GM08714 (cell line): Measurements from ENCODE around the gene PEX10.

Source experiments
- H3K4me3 ChIP-seq: fragments of 200-500 bp; sonication (Bioruptor generic); 2 replicates; pipeline ENCODE4 v1.5.1; 2014; ENCODE audit warnings: mild to moderate bottlenecking, low read length, inconsistent platforms
- ZNF274 ChIP-seq: IDR thresholded peaks from 2 replicates; pipeline ENCODE4 v1.6.1; 2012; ENCODE audit warnings: mild to moderate bottlenecking, low read depth, low read length

PEX10 gene

DNA sequence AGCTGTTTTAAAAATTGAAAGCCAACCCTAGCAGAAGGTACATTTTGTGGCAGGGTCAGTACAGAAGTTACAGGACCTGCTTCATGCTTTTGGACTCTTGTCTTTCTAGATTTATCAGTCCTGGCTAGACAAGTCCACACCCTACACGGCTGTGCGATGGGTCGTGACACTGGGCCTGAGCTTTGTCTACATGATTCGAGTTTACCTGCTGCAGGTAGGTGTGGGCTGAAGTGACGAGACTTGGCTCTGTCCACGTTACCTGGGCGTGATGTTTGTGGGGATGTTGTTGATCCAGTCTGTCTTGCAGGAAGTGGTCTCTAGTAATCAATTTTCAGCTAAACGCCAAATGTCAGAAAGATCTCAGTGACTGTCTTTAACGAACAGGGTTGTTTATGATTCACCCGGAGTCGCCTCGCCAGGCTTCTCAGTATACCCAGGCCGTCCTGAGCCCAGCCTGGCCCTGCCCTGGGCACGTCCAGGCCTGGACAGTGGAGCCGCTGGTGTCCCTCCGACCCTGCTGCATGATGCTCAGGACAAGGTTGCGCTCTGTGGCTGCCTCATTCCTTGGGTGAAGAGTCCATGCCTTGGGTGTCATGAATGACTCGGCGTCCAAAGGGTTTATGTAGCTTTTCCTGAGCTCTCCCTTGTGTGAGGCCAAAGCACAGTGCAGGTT is 15.2 kb downstream of the PEX10 start:
- no peak for TF ChIP-seq ZNF274

DNA sequence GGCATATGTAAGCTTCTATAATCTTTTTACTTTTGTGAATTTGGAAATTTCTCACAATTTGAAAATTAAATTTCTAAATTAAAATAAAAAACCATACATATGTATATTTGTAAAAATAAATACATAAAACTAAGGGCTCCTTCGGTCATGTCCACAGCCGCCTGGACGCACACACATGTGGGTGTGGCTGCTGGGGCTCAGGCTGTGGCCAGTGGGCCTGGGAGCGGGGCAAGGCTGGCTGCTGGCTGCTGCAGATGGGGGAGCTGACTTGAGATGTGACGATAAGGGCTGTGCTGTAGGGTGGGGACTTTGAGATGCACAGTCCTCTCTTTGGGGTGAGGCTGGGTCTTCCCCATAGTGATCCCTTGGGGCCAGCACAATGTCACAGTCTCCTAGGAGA is 15.9 kb downstream of the PEX10 start:
- TF ChIP-seq ZNF274, result no peak
- H3K4me3 ChIP-seq, result no peak overlapping the region

More for the DNA sequence above, 15.2 kb downstream of the PEX10 start:
- H3K4me3 ChIP-seq, result no peak overlapping the region

DNA sequence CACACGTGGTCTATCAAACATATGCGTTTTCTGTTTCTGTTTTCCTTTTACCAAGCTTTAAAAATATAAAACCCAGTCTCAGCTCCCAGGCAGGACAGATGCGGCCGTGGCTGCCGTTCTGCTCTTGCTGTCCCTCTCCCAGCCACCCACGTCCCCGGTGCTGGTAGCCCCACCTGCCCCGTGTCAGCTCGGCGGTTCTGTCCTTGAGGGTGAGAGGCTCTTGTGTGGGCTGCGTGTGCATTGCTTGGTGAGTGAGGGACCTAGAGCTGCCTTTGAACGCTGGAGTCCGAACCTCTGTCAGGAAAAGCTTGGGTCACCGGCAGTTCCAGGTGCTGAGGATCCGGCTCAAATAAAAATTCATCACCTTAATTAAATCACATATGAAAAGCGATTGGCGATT is 16.3 kb downstream of the PEX10 start:
- no peak for TF ChIP-seq ZNF274

DNA sequence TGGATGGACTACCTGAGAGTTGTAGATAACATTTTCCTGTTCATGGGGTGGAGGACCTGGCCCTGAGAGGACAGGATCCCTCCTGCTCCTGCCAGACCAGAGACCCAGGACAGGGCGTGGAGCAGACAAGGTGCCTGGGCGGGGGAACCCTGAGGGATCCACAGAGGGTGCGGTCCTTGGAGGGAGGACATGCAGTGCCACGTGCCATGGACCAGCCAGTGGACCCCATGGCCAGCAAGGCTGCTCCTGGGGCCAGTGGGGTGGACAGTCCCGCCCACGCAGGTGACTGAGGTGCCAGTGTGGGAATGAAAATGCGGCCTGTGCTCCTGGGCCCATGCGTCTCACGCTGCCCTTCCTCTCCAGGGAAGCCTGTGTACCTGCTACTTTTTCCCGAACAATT is 17.1 kb downstream of the PEX10 start:
- no peak for TF ChIP-seq ZNF274
- H3K4me3 ChIP-seq, result no peak overlapping the region

More for the DNA sequence above, 16.3 kb downstream of the PEX10 start:
- H3K4me3 ChIP-seq, result no peak overlapping the region

DNA sequence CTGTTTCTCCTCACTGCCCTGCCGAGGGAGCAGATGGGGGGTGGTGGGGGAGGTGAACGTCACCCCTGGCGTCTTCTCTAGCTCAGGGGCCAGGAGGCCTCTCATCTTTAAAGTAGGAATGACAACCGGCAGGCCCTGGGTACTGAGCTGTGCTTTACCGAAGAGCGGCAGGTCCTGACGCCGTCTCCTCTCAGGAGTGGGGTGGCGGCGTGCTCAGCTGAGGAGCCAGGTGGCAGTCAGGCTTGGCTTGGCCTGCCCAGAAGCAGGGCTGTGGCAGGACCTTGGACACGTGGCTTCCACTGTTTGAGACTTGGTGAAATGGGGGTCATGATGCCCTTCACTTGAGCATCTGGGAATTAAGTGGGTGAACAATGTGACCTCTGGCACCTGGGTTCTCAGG is 17.6 kb downstream of the PEX10 start:
- no peak overlapping the region for H3K4me3 ChIP-seq
- no peak for TF ChIP-seq ZNF274

DNA sequence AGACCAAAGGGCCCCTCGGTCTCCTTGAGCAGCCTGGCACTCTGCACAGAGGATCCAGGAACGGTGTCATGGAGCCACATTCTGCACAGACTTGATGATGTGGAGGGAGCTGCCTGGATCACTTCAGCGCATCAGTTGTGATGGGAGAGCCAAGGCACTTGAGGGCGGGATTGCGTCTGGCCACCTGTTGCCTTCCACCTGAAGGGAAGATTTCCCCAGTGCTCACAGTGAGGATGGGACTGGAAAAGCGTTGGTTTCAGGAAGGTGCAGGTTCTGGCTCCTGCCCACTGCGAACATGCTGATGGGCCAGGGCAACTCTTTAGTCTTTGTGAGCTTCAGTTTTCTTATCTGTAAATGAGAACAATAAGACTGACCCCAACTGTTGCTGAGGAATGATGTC is 18.1 kb downstream of the PEX10 start:
- no peak for TF ChIP-seq ZNF274
- no peak overlapping the region for H3K4me3 ChIP-seq

DNA sequence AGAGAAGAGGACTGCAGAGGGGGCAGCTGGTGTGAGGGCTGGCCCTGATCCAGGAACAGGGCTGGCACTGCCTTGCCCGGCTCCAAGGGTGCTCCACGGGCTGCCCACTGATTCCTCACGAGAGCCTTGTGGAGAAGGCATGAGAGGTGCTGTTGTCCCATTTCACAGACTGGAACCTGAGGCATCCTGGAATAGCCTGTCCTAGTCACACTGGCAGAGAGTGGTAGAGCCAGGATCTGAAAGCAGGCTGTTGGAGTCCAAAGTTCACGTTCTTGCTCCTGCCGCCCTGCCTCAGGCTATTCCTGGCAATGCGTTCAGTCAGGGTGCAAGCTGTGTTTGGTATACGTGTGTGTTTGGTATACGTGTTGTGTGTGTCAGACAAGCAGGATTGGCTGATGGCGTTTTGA is 18.9 kb downstream of the PEX10 start:
- no peak for TF ChIP-seq ZNF274
- H3K4me3 ChIP-seq, result no peak overlapping the region

DNA sequence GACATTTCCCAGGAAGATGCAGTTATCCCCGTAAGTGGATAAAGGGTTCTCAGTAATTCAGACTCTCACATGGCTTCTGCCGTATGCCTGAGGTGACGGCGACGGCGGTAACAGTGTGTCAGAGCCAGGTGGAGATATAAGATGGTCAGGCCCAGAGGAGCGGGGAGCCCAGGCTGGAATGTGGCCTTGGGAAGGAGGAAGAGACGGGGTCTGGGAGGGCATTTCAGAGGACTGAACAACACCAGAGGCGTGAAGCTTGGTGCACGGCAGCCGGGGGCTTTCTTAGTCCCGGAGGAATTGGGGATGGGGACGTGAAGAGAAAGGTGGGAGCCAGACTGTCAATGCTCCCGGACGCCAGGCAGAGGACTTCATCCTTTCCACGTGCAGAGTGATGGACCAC is 19.7 kb downstream of the PEX10 start:
- no peak for TF ChIP-seq ZNF274
- peak overlapping the region; percentile 95 for H3K4me3 ChIP-seq

DNA sequence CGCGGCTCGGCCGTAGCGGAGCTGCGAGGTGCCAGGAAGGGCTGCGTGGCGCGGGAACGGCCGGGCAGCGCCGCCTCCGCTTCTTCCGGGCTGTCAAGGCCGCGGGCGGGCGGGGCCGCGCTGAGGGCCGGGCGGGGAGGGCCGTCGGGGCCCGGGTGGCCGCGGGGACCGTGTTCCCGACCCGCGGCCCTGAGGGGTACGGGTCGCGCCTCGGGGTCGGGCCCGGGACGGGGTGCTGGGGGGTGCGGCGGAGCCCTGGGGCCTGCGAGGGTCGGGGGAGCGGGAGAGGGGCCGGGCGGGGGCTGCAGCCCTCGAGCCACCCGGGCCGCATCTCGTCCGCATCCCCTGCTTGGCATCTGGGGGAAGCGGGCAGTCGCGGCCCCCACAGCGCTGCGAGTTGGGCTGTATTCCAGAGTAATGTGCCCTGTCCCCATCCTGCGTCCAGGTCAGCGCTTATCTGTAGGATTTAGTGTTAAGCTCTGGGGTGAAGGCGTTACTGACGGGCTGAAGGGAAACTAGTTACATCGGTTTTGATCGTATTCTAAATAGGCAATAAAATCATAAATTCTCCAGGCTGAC is 20.3 kb downstream of the PEX10 start:
- no peak for TF ChIP-seq ZNF274
- H3K4me3 ChIP-seq, result peak overlapping the region; percentile 95

DNA sequence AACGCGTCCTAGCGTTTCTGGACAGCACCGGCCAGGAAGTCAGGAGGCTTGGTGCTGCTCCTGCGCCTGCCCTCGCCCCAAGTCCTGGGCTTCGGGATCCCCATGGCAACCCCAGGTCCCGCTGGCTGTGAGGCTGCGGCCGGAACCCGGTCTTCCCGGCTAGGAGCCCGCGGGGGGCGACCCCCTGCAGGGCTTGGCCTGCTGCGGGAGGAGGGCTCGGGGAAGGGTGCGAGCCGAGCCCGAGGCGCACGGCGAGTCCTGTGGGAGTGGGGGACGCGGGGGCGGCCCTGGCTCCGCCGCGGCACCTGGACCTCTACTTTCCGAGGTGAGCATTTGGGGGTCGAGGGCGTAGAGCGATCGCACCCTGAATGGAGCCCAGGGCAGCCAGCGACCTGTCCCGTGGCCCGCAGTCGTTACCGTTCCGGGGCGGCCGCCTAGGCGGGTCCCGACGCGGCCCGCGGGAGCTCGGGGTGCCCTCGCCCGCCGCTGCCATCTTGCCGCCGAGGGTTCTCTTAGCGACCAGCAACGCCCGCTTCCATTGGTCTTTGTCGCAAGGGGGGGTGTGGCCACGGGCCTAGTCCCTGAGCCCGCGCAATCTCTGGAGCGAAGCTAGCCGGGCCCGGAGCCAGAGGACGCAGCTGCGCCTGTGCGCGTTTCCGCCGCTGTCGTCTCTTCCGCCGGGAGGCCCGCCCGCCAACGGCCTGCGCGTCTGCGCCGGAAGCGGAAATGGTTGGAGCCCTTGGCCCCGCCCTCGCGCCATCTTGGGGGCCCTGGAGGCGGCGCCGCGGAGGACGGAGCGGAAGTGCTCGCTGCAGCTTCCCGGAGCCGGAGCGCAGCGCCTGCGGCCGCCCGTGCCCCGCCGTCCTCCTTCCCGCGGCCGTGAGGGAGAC is 21.1 kb downstream of the PEX10 start, which contains the start of the genes MORN1 and RER1:
Gene MORN1, minus strand, starts transcription at position 514 of the 890 bp plus-strand sequence. Its CDS starts 21 bp downstream, at position 493.
Gene RER1, plus strand, starts transcription at position 801 of the 890 bp plus-strand sequence. CDS start 3,950 bp downstream, outside the sequence.
- TF ChIP-seq ZNF274, result no peak
- peak within 1 kb of the TSS; percentile 95 for H3K4me3 ChIP-seq

DNA sequence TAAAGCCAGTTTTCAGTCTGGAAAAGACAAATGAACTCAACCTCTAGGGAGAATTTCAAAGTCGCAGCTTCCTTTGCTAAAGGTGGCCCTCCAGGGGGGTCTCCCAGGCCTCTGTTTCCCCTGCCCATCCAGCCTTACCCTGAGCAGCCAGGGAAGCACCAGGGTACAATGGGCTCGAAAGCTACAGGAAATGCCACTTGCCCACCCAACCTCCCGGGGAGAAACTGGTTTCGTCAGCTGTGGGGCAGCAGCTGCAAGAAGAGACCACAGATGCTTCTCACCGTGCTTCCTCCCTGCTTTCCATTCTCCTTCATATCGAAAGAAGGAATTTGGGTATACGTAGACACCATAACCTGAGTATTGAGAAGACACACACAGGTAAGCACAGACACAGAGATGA is 22.7 kb downstream of the PEX10 start:
- no peak overlapping the region for H3K4me3 ChIP-seq
- TF ChIP-seq ZNF274, result no peak

DNA sequence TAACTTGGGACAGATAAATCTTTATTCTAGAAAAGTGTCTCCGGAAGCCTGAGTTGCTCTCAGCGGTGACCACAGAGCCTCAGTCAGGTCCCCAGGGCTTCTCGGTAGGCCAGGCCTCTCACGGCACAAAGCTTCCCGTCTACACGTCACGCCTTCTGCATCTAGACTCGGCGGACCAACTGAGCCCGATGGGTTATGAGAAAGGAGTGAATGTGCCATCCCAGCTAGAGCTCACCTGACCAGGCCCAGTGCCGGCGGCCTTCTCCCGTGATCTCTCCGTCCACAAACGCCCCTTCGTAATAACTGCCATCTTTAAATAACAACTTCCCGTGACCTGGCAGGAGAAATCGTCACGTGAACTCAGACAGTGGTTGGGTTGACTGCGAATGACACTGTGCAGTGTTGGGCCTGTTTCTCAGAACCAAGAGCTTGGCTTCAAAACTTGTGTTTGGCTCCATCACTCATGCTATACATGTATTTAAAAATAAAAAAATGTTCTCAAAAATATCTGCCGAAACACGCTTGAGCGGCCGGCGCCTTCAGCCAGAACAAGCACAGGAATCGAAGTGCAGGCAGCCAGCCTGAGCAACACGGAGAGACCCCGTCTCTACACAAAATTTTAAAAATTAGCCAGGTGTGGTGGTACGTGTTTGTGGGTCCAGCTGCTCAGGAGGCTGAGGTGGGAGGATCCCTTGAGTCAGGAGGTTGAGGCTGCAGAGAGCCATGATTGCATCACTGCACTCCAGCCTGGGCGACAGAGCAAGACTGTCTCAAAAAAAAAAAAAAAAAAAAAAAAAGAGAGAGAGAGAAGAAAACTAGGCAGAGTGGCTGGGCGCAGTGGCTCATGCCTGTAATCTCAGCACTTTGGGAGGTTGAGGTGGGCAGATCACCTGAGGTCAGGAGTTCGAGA is 24.1 kb downstream of the PEX10 start:
- H3K4me3 ChIP-seq, result no peak overlapping the region
- no peak for TF ChIP-seq ZNF274
